GM23338 (cell line): ENCODE data around the gene HEMK1. TPM values are rescaled to one million over a fixed set of nuclear protein-coding genes. Genes with fewer than 3 reads are reported as not detected.

ENCODE experiments used
- ATAC-seq: fragments of 200-7000 bp; cut with Tn5 transposase; 3 replicates; pipeline ENCODE4 v1.9.1; 2020
- DNase-seq: peaks from one replicate; pipeline ENCODE4 v3.0.0-alpha.2; 2015; ENCODE audit warnings: low spot score
- H2AFZ ChIP-seq: fragments of 200-600 bp; sonication (generic); 2 replicates; pipeline ENCODE4 v1.8.0; 2016; ENCODE audit warnings: antibody characterized with exemption, mild to moderate bottlenecking, moderate library complexity
- H3F3A ChIP-seq: fragments of 200-600 bp; sonication (generic); replicated peaks from 2 replicates; pipeline ENCODE4 v1.8.0; 2017; ENCODE audit warnings: antibody characterized with exemption, mixed run types, low read depth
- H3K27ac ChIP-seq: fragments of 200-600 bp; sonication (generic); 2 replicates; pipeline ENCODE4 v1.6.1; 2016; ENCODE audit warnings: low read depth
- H3K27me3 ChIP-seq: fragments of 200-600 bp; sonication (generic); 2 replicates; pipeline ENCODE4 v1.8.0; 2016; ENCODE audit warnings: mild to moderate bottlenecking, mixed run types, moderate library complexity; ENCODE audit not compliant: insufficient read depth
- H3K36me3 ChIP-seq: fragments of 200-600 bp; sonication (generic); 2 replicates; pipeline ENCODE4 v1.8.0; 2016; ENCODE audit warnings: mild to moderate bottlenecking; ENCODE audit not compliant: insufficient read depth
- H3K4me1 ChIP-seq: fragments of 200-600 bp; sonication (generic); 2 replicates; pipeline ENCODE4 v1.8.0; 2016; ENCODE audit warnings: mild to moderate bottlenecking, moderate library complexity; ENCODE audit not compliant: insufficient read depth
- H3K4me2 ChIP-seq: fragments of 200-600 bp; sonication (generic); 2 replicates; pipeline ENCODE4 v1.7.1; 2017; ENCODE audit warnings: mixed run types
- H3K4me3 ChIP-seq: fragments of 200-600 bp; sonication (generic); 2 replicates; pipeline ENCODE4 v1.6.1; 2016; ENCODE audit warnings: mixed run types
- H3K79me2 ChIP-seq: fragments of 200-600 bp; sonication (generic); replicated peaks from 2 replicates; pipeline ENCODE4 v1.8.0; 2017; ENCODE audit warnings: mild to moderate bottlenecking; ENCODE audit not compliant: insufficient read depth
- H3K9me2 ChIP-seq: fragments of 200-600 bp; sonication (generic); 2 replicates; pipeline ENCODE4 v1.8.0; 2017; ENCODE audit not compliant: insufficient read depth
- H4K20me1 ChIP-seq: fragments of 200-600 bp; sonication (generic); replicated peaks from 2 replicates; pipeline ENCODE4 v1.8.0; 2017; ENCODE audit warnings: mild to moderate bottlenecking; ENCODE audit not compliant: insufficient read depth
- H3K27ac Mint-ChIP-seq: 2 replicates; pipeline ENCODE4 v1.8.0; 2020; ENCODE audit warnings: inconsistent platforms, mild to moderate bottlenecking, moderate library complexity, mixed read lengths
- H3K27me3 Mint-ChIP-seq: 3 replicates; pipeline ENCODE4 v1.8.0; 2022; ENCODE audit warnings: low read depth, mild to moderate bottlenecking, moderate library complexity, mixed read lengths, inconsistent platforms; ENCODE audit not compliant: insufficient read depth, poor library complexity
- H3K36me3 Mint-ChIP-seq: 3 replicates; pipeline ENCODE4 v1.8.0; 2021; ENCODE audit warnings: low read depth, mild to moderate bottlenecking, inconsistent platforms, moderate library complexity, mixed read lengths
- H3K4me1 Mint-ChIP-seq: 3 replicates; pipeline ENCODE4 v1.8.0; 2020; ENCODE audit warnings: mild to moderate bottlenecking, inconsistent platforms, mixed read lengths
- H3K4me3 Mint-ChIP-seq: 3 replicates; pipeline ENCODE4 v1.8.0; 2021; ENCODE audit warnings: moderate library complexity, mild to moderate bottlenecking, inconsistent platforms, mixed read lengths
- H3K9me3 Mint-ChIP-seq: 3 replicates; pipeline ENCODE4 v1.8.0; 2020; ENCODE audit warnings: moderate library complexity, mild to moderate bottlenecking, inconsistent platforms, mixed read lengths
- CREB1 ChIP-seq: fragments of 250-450 bp; sonication (Bioruptor Pico); IDR thresholded peaks from 2 replicates; pipeline ENCODE4 v1.5.0; 2020; ENCODE audit warnings: low read depth, mild to moderate bottlenecking, moderate library complexity
- EZH2 ChIP-seq: fragments of 200-600 bp; sonication (generic); IDR thresholded peaks from one replicate; pipeline ENCODE4 v1.8.0; 2017; ENCODE audit warnings: antibody characterized with exemption, mild to moderate bottlenecking, low read depth; ENCODE audit not compliant: unreplicated experiment
- JUNB ChIP-seq: IDR thresholded peaks from one replicate; pipeline ENCODE4 v1.6.1; 2016; ENCODE audit warnings: antibody characterized with exemption; ENCODE audit not compliant: unreplicated experiment
- NANOG ChIP-seq: IDR thresholded peaks from 2 replicates; pipeline ENCODE4 v1.6.1; 2016; ENCODE audit warnings: antibody characterized with exemption, borderline replicate concordance
- ZNF114 ChIP-seq: fragments of 250-450 bp; sonication (Bioruptor Pico); IDR thresholded peaks from 2 replicates; pipeline ENCODE4 v1.5.0; 2020; ENCODE audit warnings: mild to moderate bottlenecking, moderate library complexity
- ZNF331 ChIP-seq: fragments of 250-450 bp; sonication (Bioruptor Pico); IDR thresholded peaks from 2 replicates; pipeline ENCODE4 v1.5.0; 2020; ENCODE audit warnings: low read depth, mild to moderate bottlenecking, moderate library complexity
- polyA plus RNA-seq: library from polyadenylated mRNA; unstranded; fragments of >200 nt; fragmentation: Nextera tagmentation; extraction: Ambion mirVana; gene quantifications from 2 replicates; pipeline ENCODE4 v1.2.1, GENCODE V29; 2016
- total RNA-seq: library from RNA; depleted of rRNA; stranded (reverse); fragments of >200 nt; shearing (Covaris generic); gene quantifications from 2 replicates; pipeline ENCODE4 v1.2.3, GENCODE V29; 2014
- TF ChIP-seq, protein P1 (sequence below), 2 experiments: fragments of 200-600 bp in 1 of 2; sonication (generic) in 1 of 2; conservative IDR thresholded peaks; 2 replicates each; pipeline versions ENCODE4 v1.5.1 to v1.6.1; 2016 to 2017; ENCODE audit warnings: antibody characterized with exemption in 2 of 2, low read depth in 2 of 2, mild to moderate bottlenecking in 2 of 2, moderate library complexity in 1 of 2
- TF ChIP-seq, protein P2 (sequence below): IDR thresholded peaks from one replicate; pipeline ENCODE4 v1.6.1; 2018; ENCODE audit warnings: antibody characterized with exemption; ENCODE audit not compliant: unreplicated experiment
- TF ChIP-seq, protein P3 (sequence below): IDR thresholded peaks from 2 replicates; pipeline ENCODE4 v1.6.1; 2016; ENCODE audit warnings: antibody characterized with exemption

Gene HEMK1
- total and polyA plus RNA-seq, 2 experiments from 2014 or later = 5.6 to 10.1 TPM

DNA sequence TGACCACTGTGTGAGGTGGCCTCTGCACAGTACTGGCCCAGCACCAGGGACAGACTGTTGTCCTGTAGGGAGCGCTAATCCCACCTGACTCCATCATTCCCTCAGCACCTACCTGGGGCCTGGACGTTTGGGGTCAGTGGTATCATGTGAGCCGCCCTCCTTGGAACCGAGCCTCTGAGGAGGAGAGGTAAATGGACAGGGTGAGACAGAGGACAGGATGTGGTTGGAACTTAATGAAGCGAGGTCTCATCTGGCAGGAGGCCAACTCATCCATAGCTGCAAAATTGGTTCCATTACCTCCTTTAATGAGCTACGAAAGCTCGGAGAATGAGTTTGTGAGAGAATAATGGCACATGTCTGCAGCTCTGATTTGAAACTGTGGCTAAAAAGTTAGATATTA, 61.6 kb downstream of the HEMK1 start:
- Histone ChIP-seq H3K9me2 (no peaks in the 10 kb centered on the region), H2AFZ (no peak overlapping the region), H3K36me3 (no peaks in the 10 kb centered on the region), H3K4me1 (no peaks in the 10 kb centered on the region; the same call in 1 of the 2 replicates), H3K4me2 (no peak overlapping the region), H3K79me2 (peaks cover 16% of the 10 kb centered on the region), H3F3A (no peaks in the 10 kb centered on the region), H3K4me3 (no peak overlapping the region), H4K20me1 (peaks cover 9% of the 10 kb centered on the region; the same call in 1 of the 2 replicates), H3K27me3 (no peaks in the 10 kb centered on the region), H3K27ac (no peak overlapping the region)
- Mint-ChIP-seq H3K9me3 (no peaks in the 10 kb centered on the region), H3K27me3 (peaks cover 17% of the 10 kb centered on the region), H3K27ac (no peak overlapping the region), H3K36me3 (no peaks in the 10 kb centered on the region; the same call in 1 of the 3 replicates), H3K4me3 (no peak overlapping the region), H3K4me1 (peaks cover 21% of the 10 kb centered on the region)
- no peak for TF ChIP-seq ZNF331 (CRISPR knock-in tag)
- TF ChIP-seq, protein P1, sequence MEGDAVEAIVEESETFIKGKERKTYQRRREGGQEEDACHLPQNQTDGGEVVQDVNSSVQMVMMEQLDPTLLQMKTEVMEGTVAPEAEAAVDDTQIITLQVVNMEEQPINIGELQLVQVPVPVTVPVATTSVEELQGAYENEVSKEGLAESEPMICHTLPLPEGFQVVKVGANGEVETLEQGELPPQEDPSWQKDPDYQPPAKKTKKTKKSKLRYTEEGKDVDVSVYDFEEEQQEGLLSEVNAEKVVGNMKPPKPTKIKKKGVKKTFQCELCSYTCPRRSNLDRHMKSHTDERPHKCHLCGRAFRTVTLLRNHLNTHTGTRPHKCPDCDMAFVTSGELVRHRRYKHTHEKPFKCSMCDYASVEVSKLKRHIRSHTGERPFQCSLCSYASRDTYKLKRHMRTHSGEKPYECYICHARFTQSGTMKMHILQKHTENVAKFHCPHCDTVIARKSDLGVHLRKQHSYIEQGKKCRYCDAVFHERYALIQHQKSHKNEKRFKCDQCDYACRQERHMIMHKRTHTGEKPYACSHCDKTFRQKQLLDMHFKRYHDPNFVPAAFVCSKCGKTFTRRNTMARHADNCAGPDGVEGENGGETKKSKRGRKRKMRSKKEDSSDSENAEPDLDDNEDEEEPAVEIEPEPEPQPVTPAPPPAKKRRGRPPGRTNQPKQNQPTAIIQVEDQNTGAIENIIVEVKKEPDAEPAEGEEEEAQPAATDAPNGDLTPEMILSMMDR (conservative IDR thresholded peaks at IDR 0.05; ENCODE audit: low read depth in 2 of 2) = peak in 1 of 2 experiments; percentile 49; a peak in 3 of 4 replicates
- no peak for DNase-seq
- no peak for ATAC-seq

DNA sequence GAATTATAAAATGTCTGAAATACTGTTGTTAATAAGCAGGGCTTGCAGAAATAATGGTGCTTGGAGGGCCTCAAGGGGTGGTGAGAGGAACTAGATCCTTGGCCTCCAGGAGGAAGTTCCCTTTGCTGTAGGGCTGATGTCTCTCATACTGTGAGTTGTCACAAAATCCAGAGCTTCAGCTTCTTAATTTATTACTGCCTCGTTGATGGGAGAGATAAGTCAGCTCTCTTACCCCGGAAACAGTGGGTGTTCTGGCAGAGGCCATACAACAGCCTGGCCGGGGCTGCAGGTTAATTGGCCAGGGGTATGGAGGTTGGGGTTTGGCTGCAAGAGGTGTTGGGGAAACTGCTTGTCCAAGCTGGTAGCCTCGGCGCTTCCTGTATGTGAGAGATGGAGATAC, 63.1 kb downstream of the HEMK1 start:
- Histone ChIP-seq H3K9me2 (no peaks in the 10 kb centered on the region), H3K27ac (no peak overlapping the region), H3K36me3 (no peaks in the 10 kb centered on the region), H3K4me1 (peaks cover 12% of the 10 kb centered on the region), H3K4me3 (no peak overlapping the region), H3K79me2 (peaks cover 16% of the 10 kb centered on the region), H4K20me1 (peaks cover 9% of the 10 kb centered on the region; the same call in 1 of the 2 replicates), H3F3A (no peaks in the 10 kb centered on the region), H3K27me3 (no peaks in the 10 kb centered on the region), H3K4me2 (no peak overlapping the region), H2AFZ (no peak overlapping the region)
- Mint-ChIP-seq H3K4me1 (peaks cover 32% of the 10 kb centered on the region), H3K4me3 (no peak overlapping the region), H3K36me3 (no peaks in the 10 kb centered on the region; the same call in 1 of the 3 replicates), H3K27me3 (peaks cover 14% of the 10 kb centered on the region), H3K27ac (no peak overlapping the region), H3K9me3 (no peaks in the 10 kb centered on the region)
- ATAC-seq = no peak
- DNase-seq = no peak
- no peak for TF ChIP-seq CREB1
- TF ChIP-seq ZNF114 = no peak
- TF ChIP-seq, protein P2, sequence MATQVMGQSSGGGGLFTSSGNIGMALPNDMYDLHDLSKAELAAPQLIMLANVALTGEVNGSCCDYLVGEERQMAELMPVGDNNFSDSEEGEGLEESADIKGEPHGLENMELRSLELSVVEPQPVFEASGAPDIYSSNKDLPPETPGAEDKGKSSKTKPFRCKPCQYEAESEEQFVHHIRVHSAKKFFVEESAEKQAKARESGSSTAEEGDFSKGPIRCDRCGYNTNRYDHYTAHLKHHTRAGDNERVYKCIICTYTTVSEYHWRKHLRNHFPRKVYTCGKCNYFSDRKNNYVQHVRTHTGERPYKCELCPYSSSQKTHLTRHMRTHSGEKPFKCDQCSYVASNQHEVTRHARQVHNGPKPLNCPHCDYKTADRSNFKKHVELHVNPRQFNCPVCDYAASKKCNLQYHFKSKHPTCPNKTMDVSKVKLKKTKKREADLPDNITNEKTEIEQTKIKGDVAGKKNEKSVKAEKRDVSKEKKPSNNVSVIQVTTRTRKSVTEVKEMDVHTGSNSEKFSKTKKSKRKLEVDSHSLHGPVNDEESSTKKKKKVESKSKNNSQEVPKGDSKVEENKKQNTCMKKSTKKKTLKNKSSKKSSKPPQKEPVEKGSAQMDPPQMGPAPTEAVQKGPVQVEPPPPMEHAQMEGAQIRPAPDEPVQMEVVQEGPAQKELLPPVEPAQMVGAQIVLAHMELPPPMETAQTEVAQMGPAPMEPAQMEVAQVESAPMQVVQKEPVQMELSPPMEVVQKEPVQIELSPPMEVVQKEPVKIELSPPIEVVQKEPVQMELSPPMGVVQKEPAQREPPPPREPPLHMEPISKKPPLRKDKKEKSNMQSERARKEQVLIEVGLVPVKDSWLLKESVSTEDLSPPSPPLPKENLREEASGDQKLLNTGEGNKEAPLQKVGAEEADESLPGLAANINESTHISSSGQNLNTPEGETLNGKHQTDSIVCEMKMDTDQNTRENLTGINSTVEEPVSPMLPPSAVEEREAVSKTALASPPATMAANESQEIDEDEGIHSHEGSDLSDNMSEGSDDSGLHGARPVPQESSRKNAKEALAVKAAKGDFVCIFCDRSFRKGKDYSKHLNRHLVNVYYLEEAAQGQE = no peak
- no peak for TF ChIP-seq JUNB
- TF ChIP-seq, protein P3, sequence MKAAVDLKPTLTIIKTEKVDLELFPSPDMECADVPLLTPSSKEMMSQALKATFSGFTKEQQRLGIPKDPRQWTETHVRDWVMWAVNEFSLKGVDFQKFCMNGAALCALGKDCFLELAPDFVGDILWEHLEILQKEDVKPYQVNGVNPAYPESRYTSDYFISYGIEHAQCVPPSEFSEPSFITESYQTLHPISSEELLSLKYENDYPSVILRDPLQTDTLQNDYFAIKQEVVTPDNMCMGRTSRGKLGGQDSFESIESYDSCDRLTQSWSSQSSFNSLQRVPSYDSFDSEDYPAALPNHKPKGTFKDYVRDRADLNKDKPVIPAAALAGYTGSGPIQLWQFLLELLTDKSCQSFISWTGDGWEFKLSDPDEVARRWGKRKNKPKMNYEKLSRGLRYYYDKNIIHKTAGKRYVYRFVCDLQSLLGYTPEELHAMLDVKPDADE = no peak
- no peak for TF ChIP-seq EZH2
- TF ChIP-seq, protein P1 (conservative IDR thresholded peaks at IDR 0.05; ENCODE audit: low read depth in 2 of 2) = no peak
- TF ChIP-seq NANOG = no peak
